Panc1 (cell line): ENCODE measurements around the gene KIF26B. TPM values are rescaled to one million over a fixed set of nuclear protein-coding genes. Genes with fewer than 3 reads are reported as not detected.

ENCODE experiments used
- ATAC-seq: fragments of 200-7000 bp; cut with Tn5 transposase; 2 replicates; pipeline ENCODE4 v1.9.1; 2020; ENCODE audit warnings: mild to moderate bottlenecking, moderate library complexity
- BruUV-seq: library from RNA; stranded (reverse); fragments of 400-500 nt; replicated peaks from 2 replicates; lab custom pipeline; 2021; lab: Mats Ljungman, UMichigan
- CTCF ChIA-PET: fragments of 300-600 bp; sonication (Branson Sonifier 250); formaldehyde crosslinking; loops from one replicate; lab custom pipeline; 2022; ENCODE audit warnings: antibody characterized with exemption; lab: Charles Lee
- POLR2A ChIA-PET: fragments of 300-600 bp; sonication (Branson Sonifier 250); formaldehyde crosslinking; loops from one replicate; lab custom pipeline; 2022; ENCODE audit warnings: antibody characterized with exemption; lab: Charles Lee
- DNase-seq: peaks from one replicate; pipeline ENCODE4 v3.0.0-alpha.2; 2010; ENCODE audit warnings: low read depth, low spot score
- H3K27ac ChIP-seq: 2 replicates; pipeline ENCODE4 v1.5.1; 2011; ENCODE audit warnings: mild to moderate bottlenecking, low read length, inconsistent platforms
- H3K27me3 ChIP-seq: fragments of 200-500 bp; sonication (Bioruptor generic); 2 replicates; pipeline ENCODE4 v1.6.0; 2014; ENCODE audit warnings: low read length, inconsistent platforms; ENCODE audit not compliant: control insufficient read depth, insufficient read depth
- H3K36me3 ChIP-seq: fragments of 200-500 bp; sonication (Bioruptor generic); 2 replicates; pipeline ENCODE4 v1.5.1; 2014; ENCODE audit warnings: inconsistent platforms, mild to moderate bottlenecking, low read length, moderate library complexity; ENCODE audit not compliant: control insufficient read depth, insufficient read depth
- H3K4me1 ChIP-seq: 2 replicates; pipeline ENCODE4 v1.5.1; 2011; ENCODE audit warnings: inconsistent platforms, mild to moderate bottlenecking, low read length, moderate library complexity; ENCODE audit not compliant: control insufficient read depth, insufficient read depth
- H3K4me3 ChIP-seq, 2 experiments: 2 replicates each; pipeline ENCODE4 v1.5.1; 2011 to 2012; ENCODE audit warnings: low read depth in 2 of 2, low read length in 2 of 2, mild to moderate bottlenecking in 2 of 2, inconsistent platforms in 1 of 2, moderate library complexity in 1 of 2
- H3K9me3 ChIP-seq: fragments of 200-500 bp; sonication (Bioruptor generic); 2 replicates; pipeline ENCODE4 v1.5.1; 2014; ENCODE audit warnings: low read depth, mild to moderate bottlenecking, inconsistent platforms, low read length, moderate library complexity; ENCODE audit not compliant: control insufficient read depth, insufficient read depth
- POLR2AphosphoS5 ChIP-seq: IDR thresholded peaks from 2 replicates; pipeline ENCODE4 v1.6.1; 2012; ENCODE audit warnings: mild to moderate bottlenecking, low read depth, low read length, moderate library complexity
- SIN3A ChIP-seq: IDR thresholded peaks from 2 replicates; pipeline ENCODE4 v1.6.1; 2012; ENCODE audit warnings: low read depth, mild to moderate bottlenecking, low read length, moderate library complexity, borderline replicate concordance; ENCODE audit not compliant: insufficient read depth
- TCF7L2 ChIP-seq: IDR thresholded peaks from 2 replicates; pipeline ENCODE4 v1.6.1; 2011; ENCODE audit warnings: mild to moderate bottlenecking, low read depth, low read length, inconsistent platforms
- in situ Hi-C: cut with HindIII; loops from 2 replicates; pipeline ENCODE4 v1.10.0; 2016; ENCODE audit warnings: low sequenced_read_pairs, low pct_unique_long_range_greater_than_20kb
- intact Hi-C: fragments of 100-400 bp; cut with micrococcal nuclease; formaldehyde crosslinking; loops from one replicate; pipeline ENCODE4 v1.10.0; 2022; ENCODE audit not compliant: unreplicated experiment
- total RNA-seq: library from RNA; stranded (reverse); gene quantifications from one replicate; pipeline ENCODE4 v1.2.1, GENCODE V29; 2021; ENCODE audit not compliant: unreplicated experiment
- TF ChIP-seq, protein P1 (sequence below): fragments of 450-650 bp; IDR thresholded peaks from 2 replicates; pipeline ENCODE4 v1.5.1; 2017; ENCODE audit warnings: mild to moderate bottlenecking
- TF ChIP-seq, protein P2 (sequence below), 2 experiments: IDR thresholded peaks; 2 replicates each; pipeline ENCODE4 v1.6.1; 2011 to 2012; ENCODE audit warnings: low read depth in 2 of 2, control low read depth in 1 of 2, low read length in 1 of 2, mild to moderate bottlenecking in 1 of 2, moderate library complexity in 1 of 2; ENCODE audit not compliant: insufficient read depth in 1 of 2

KIF26B gene
- total RNA-seq, 1 experiment from 2014 or later = 0.33 TPM

DNA sequence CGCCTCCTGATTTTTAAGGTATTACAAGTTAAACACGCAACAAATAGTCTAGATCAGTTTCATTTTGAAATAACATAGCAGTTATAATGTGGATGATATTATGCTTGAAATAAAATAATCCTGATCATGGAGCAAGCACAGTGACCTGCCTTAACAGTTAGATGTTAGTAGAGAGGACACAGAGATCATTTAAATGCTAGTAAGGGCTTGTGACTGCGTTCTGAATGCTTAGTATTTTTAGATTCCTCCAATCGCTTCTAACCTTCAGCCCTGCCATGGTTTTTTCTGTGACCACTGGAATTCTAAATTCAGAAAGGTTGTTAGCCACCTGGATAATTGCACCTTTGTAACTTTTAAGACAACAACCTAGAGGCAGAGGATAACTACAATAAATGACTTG, 46.4 kb downstream of the KIF26B start:
- ChIA-PET POLR2A (no interaction called here), CTCF (no interaction called here)
- Histone ChIP-seq H3K9me3 (no peaks in the 10 kb centered on the region), H3K27ac (no peak overlapping the region), H3K4me1 (no peaks in the 10 kb centered on the region), H3K36me3 (no peaks in the 10 kb centered on the region), H3K4me3 (no peak overlapping the region), H3K27me3 (no peaks in the 10 kb centered on the region)
- ATAC-seq = no peak
- in situ Hi-C loops (no loop called here), intact Hi-C loops (no loop called here)
- TF ChIP-seq SIN3A (no peak), POLR2AphosphoS5 (no peak), TCF7L2 (no peak)
- TF ChIP-seq, protein P1, sequence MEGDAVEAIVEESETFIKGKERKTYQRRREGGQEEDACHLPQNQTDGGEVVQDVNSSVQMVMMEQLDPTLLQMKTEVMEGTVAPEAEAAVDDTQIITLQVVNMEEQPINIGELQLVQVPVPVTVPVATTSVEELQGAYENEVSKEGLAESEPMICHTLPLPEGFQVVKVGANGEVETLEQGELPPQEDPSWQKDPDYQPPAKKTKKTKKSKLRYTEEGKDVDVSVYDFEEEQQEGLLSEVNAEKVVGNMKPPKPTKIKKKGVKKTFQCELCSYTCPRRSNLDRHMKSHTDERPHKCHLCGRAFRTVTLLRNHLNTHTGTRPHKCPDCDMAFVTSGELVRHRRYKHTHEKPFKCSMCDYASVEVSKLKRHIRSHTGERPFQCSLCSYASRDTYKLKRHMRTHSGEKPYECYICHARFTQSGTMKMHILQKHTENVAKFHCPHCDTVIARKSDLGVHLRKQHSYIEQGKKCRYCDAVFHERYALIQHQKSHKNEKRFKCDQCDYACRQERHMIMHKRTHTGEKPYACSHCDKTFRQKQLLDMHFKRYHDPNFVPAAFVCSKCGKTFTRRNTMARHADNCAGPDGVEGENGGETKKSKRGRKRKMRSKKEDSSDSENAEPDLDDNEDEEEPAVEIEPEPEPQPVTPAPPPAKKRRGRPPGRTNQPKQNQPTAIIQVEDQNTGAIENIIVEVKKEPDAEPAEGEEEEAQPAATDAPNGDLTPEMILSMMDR = no peak
- TF ChIP-seq, protein P2, sequence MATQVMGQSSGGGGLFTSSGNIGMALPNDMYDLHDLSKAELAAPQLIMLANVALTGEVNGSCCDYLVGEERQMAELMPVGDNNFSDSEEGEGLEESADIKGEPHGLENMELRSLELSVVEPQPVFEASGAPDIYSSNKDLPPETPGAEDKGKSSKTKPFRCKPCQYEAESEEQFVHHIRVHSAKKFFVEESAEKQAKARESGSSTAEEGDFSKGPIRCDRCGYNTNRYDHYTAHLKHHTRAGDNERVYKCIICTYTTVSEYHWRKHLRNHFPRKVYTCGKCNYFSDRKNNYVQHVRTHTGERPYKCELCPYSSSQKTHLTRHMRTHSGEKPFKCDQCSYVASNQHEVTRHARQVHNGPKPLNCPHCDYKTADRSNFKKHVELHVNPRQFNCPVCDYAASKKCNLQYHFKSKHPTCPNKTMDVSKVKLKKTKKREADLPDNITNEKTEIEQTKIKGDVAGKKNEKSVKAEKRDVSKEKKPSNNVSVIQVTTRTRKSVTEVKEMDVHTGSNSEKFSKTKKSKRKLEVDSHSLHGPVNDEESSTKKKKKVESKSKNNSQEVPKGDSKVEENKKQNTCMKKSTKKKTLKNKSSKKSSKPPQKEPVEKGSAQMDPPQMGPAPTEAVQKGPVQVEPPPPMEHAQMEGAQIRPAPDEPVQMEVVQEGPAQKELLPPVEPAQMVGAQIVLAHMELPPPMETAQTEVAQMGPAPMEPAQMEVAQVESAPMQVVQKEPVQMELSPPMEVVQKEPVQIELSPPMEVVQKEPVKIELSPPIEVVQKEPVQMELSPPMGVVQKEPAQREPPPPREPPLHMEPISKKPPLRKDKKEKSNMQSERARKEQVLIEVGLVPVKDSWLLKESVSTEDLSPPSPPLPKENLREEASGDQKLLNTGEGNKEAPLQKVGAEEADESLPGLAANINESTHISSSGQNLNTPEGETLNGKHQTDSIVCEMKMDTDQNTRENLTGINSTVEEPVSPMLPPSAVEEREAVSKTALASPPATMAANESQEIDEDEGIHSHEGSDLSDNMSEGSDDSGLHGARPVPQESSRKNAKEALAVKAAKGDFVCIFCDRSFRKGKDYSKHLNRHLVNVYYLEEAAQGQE (IDR thresholded peaks at IDR 0.05; ENCODE audit: insufficient read depth in 1 of 2, low read depth in 2 of 2, low read length in 1 of 2) = no peak
- no peak for DNase-seq
- BruUV-seq = no TSS peak

GRCh38 chr1:245201827-245202226, 47.0 kb downstream of the KIF26B start:
- ATAC-seq = no peak
- Histone ChIP-seq H3K9me3 (peaks cover 2% of the 10 kb centered on the region; the same call in 1 of the 2 replicates), H3K4me3 (no peak overlapping the region), H3K36me3 (no peaks in the 10 kb centered on the region), H3K27me3 (no peaks in the 10 kb centered on the region), H3K27ac (no peak overlapping the region), H3K4me1 (no peaks in the 10 kb centered on the region)
- ChIA-PET POLR2A (no interaction called here), CTCF (no interaction called here)
- TF ChIP-seq, protein P2 (IDR thresholded peaks at IDR 0.05; ENCODE audit: insufficient read depth in 1 of 2, low read depth in 2 of 2, low read length in 1 of 2) = no peak
- TF ChIP-seq POLR2AphosphoS5 (no peak), TCF7L2 (no peak), SIN3A (no peak)
- TF ChIP-seq, protein P1 = no peak
- intact Hi-C loops (no loop called here), in situ Hi-C loops (no loop called here)
- DNase-seq = no peak
- BruUV-seq = no TSS peak
